ENCODE data around the gene SPOPL. TPM values are rescaled to one million over a fixed set of nuclear protein-coding genes. Genes with fewer than 3 reads are reported as not detected.

Gene SPOPL
- total RNA-seq, 1 donor from 2014 or later: 19.4 TPM

DNA sequence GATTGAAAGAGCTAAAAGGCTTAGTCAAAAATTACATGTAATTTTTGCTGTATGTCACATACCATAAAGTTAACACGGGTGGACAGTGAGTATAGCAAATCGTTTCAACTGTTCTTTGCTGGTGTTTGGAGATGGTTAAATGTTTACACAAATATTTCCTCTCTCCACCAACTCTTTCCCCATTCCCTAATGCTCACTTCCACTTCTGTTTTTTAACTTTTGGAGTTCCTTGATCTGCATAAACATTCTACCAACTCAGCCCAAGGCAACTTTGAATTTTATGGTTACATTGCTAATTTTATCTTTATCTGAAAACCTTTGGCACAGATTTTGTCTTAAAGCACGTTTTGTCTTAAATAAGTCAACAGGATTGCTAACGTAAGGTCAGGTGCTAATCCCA is 1.9 kb upstream of the SPOPL start:
- Mint-ChIP-seq H3K9me3 (ENCODE audit: unreplicated experiment) (peaks cover 4% of the 10 kb centered on the region), H3K4me3 (ENCODE audit: unreplicated experiment) (no peak overlapping the region), H3K27me3 (ENCODE audit: unreplicated experiment) (peaks cover 4% of the 10 kb centered on the region), H3K27ac (ENCODE audit: unreplicated experiment) (no peak overlapping the region), H3K36me3 (ENCODE audit: unreplicated experiment) (no peaks in the 10 kb centered on the region), H3K4me1 (ENCODE audit: low read depth, unreplicated experiment) (peaks cover 12% of the 10 kb centered on the region)
- TF ChIP-seq, protein P1, sequence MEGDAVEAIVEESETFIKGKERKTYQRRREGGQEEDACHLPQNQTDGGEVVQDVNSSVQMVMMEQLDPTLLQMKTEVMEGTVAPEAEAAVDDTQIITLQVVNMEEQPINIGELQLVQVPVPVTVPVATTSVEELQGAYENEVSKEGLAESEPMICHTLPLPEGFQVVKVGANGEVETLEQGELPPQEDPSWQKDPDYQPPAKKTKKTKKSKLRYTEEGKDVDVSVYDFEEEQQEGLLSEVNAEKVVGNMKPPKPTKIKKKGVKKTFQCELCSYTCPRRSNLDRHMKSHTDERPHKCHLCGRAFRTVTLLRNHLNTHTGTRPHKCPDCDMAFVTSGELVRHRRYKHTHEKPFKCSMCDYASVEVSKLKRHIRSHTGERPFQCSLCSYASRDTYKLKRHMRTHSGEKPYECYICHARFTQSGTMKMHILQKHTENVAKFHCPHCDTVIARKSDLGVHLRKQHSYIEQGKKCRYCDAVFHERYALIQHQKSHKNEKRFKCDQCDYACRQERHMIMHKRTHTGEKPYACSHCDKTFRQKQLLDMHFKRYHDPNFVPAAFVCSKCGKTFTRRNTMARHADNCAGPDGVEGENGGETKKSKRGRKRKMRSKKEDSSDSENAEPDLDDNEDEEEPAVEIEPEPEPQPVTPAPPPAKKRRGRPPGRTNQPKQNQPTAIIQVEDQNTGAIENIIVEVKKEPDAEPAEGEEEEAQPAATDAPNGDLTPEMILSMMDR (IDR thresholded peaks at IDR 0.05; ENCODE audit: partially characterized antibody, unreplicated experiment): no peak
- no peak for DNase-seq

DNA sequence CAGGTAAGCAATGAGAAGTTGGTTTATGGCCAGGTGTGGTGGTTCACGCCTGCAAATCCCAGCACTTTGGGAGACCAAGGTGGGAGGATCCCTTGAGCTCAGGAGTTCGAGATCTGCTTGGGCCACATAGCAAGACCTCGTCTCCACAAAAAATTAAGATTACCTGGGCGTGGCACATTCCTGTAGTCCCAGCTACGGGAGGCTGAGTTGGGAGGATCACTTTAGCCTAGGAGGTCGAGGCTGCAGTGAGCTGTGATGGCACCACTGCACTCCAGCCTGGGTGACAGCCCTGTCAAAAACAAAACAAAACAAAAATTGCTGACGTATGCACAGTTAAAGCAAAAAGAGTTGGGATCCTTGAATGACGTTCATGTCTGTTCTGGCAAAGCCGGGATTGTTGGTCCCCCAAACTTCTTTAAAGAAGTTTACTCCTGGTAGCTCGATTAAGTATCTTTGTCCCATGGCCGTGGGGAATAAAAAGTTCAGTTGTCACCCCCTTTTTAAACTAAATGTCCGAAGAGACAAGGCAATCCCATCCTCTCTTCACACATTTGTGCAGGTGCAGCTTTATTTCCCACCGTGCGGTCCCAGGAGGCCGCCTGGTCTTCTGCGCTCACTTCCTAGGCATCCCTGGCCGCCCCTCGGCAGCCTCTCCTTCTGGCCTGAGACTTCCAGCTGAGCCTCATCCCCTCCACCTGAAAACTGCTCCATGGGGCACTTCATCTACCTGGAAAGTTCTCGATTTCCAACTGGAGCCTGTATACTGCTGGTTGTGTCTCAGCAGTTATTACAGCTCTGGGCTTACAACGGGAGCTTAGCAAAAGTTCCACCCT is 762 bp upstream of the SPOPL start:
- H3K27ac Mint-ChIP-seq (ENCODE audit: unreplicated experiment): peak overlapping the region; percentile 78
- peaks cover 4% of the 10 kb centered on the region for H3K27me3 Mint-ChIP-seq (ENCODE audit: unreplicated experiment)
- peak overlapping the region; percentile 88 for H3K4me3 Mint-ChIP-seq (ENCODE audit: unreplicated experiment)
- TF ChIP-seq, protein P1 (IDR thresholded peaks at IDR 0.05; ENCODE audit: partially characterized antibody, unreplicated experiment): no peak
- peaks cover 4% of the 10 kb centered on the region for H3K9me3 Mint-ChIP-seq (ENCODE audit: unreplicated experiment)
- H3K4me1 Mint-ChIP-seq (ENCODE audit: low read depth, unreplicated experiment): peaks cover 1% of the 10 kb centered on the region
- peak; percentile 33 for DNase-seq
- no peaks in the 10 kb centered on the region for H3K36me3 Mint-ChIP-seq (ENCODE audit: unreplicated experiment)

GRCh38 chr2:138502255-138503086 is 901 bp downstream of the SPOPL start:
- Mint-ChIP-seq H3K27me3 (ENCODE audit: unreplicated experiment) (peaks cover 4% of the 10 kb centered on the region), H3K4me1 (ENCODE audit: low read depth, unreplicated experiment) (peaks cover 5% of the 10 kb centered on the region), H3K9me3 (ENCODE audit: unreplicated experiment) (peaks cover 4% of the 10 kb centered on the region), H3K4me3 (ENCODE audit: unreplicated experiment) (peak overlapping the region; percentile 98), H3K36me3 (ENCODE audit: unreplicated experiment) (no peaks in the 10 kb centered on the region), H3K27ac (ENCODE audit: unreplicated experiment) (peak overlapping the region; percentile 94)
- no peak for DNase-seq
- TF ChIP-seq, protein P1 (IDR thresholded peaks at IDR 0.05; ENCODE audit: partially characterized antibody, unreplicated experiment): no peak

DNA sequence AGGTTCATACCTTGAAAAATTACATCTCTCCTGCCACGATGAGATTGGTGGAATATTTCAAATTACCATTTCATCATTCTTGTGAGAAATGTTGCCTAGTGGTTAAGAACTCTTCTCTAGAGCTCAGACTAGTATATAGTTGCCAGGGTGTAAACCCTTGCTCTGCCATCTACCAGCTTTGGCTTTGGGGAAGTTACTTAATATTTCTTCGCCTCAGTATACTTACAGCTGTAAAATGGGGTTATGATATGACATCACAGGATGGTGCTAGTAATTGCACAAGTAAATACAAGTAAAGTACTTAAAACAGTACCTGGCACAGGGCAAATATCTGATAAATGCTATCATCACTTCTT is 1.5 kb downstream of the SPOPL start:
- no peak overlapping the region for H3K27ac Mint-ChIP-seq (ENCODE audit: unreplicated experiment)

More for the DNA sequence above, 1.5 kb downstream of the SPOPL start:
- Mint-ChIP-seq H3K4me1 (ENCODE audit: low read depth, unreplicated experiment) (peaks cover 5% of the 10 kb centered on the region), H3K4me3 (ENCODE audit: unreplicated experiment) (peak overlapping the region; percentile 98), H3K27me3 (ENCODE audit: unreplicated experiment) (peaks cover 4% of the 10 kb centered on the region), H3K9me3 (ENCODE audit: unreplicated experiment) (peaks cover 4% of the 10 kb centered on the region), H3K36me3 (ENCODE audit: unreplicated experiment) (no peaks in the 10 kb centered on the region)
- TF ChIP-seq, protein P1 (IDR thresholded peaks at IDR 0.05; ENCODE audit: partially characterized antibody, unreplicated experiment): no peak
- no peak for DNase-seq
